SIG-M5 treated with dmso at 0.1 percent for 504 hours (cell line): Measurements from ENCODE around the gene NCK1.

Source experiments
- DNase-seq: peaks from one replicate; lab custom pipeline; 2025; ENCODE audit not compliant: unreplicated experiment; lab: John Stamatoyannopoulos, UW

Gene NCK1

DNA sequence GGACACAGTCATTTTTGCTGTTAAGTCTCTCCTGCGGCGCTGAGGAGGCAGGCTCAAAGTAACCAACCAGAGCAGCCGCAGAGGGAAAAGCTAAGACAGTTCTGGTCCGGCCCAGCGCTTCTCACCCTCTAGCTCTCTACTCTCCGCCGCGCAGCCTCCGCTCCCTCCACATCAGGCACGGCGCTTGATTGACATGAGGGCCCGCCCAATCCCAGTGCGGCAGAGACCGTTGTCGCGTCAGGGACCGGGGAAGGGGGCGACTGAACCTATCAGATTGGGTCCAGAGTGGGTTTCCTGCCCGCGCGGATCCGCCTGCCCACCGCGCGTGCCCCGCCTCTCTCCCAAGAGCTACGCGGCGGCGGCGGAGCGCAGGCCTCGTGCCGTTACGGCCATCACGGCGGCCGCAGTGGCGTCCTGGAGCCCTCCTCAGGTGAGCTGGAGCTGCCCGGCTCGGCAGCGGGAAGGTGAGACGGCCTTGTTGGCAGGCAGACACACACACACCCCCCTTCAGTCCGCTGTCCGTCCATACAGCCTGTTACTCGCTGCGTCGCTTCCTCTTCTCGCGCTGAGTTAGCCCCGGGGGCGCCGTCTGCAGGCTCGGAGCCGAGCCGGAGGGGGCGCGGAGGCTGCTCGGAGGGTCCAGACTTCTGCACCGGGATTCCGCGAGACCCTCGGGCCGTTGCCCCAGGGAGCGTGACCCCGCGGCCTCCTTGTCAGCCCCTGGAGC is at the start of gene NCK1:
Gene NCK1, plus strand, starts transcription at position 319 of the 727 bp plus-strand sequence. CDS start 65,794 bp downstream, outside the sequence.
- peak; percentile 98 for DNase-seq

DNA sequence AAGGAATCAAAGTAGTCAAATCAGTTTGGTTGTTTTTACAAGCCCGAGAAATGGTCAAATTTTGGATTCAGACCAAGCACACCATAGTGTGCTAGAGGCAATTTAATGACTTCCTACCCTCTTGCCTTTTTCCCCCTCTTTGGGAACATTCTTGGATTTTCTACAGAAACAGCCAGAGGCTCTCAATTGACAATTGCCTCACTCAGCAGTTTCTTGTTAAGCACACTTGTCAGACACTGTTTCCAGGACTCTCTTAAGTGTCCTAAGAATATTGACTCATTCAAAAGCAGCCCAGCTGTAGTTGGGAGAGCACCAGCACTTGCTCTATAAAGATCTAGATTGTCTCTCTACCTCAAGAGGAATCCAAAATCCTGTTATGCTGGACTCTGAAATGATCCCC is 44.6 kb upstream of the NCK1 start:
- no peak for DNase-seq

DNA sequence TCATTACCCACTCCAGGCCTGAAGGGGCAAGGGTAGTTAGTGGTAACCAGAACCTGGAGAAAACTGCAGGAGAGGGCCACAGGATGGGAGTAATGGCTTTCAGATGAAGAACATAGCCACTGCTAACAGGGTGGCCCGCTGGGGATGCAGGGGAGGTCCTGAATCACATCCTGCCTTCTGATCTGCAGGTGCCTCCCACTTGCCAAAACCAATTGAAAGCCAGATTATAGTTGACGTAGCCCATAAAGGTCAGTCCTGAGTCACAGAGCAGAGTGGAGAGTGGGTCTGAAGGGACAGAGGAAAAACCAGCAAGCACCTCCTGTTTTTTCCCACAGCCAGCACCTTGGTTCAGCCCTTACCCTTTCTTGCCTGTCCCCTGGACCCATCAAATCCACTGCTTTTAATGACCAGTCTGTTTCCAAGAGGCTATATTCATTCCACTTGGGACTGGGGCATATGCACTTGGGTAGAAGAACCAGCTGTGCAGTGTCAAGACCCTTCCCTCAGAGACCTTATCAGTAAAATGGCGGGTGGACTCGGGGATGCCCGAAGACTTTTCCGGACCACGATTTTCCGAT is 43.7 kb upstream of the NCK1 start:
- no peak for DNase-seq

DNA sequence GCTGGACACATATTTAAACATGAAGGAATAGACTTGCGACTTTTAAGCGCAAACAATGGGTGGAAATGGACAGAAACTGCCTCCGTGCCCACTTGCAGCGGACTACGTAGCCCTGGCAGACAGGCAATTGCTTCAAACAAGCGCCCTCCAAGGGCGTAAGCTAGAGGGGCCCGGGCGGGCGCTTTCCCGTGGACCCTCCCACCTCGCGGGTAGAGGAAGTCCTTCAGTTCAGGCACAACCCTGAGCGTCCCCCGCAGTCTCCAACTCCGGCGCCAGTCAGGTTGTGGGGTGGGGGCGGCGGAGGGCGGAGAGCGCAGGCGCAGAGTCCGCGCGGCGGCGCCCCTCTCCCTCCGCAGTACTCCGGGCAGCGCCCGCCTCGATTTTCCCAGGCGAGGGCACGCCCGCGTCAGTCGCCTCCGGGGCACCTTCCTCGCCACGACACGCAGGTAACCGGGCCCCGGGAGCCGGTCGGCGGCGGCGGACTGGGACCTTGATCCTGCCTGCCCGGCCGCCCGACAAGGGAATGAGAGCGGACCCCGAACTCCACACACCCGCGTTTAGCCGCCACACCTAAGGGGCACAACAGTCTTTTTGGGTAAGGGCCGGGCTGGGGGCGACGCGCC is 43.1 kb upstream of the NCK1 start, which contains the start of gene SLC35G2:
Gene SLC35G2, plus strand, starts transcription at position 358 of the 623 bp plus-strand sequence. CDS start 35,335 bp downstream, outside the sequence.
- peak; percentile 58 for DNase-seq

DNA sequence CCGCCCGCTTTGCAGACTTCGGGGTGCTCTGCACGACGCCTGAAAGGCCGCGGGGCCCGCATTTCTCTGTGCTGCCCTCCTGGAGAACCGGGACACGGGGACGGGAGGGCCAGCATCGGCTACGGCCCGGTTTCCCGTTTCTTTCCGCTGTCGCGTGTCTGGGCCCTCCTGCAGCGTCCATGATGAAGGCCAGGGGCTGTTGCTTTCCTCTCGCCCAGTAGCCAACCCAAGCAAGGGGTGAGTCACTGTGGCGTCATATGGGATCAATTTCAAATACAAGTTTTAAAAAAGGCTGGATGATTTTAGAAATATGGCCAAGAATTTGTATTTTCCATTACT is 42.6 kb upstream of the NCK1 start:
- DNase-seq: no peak

DNA sequence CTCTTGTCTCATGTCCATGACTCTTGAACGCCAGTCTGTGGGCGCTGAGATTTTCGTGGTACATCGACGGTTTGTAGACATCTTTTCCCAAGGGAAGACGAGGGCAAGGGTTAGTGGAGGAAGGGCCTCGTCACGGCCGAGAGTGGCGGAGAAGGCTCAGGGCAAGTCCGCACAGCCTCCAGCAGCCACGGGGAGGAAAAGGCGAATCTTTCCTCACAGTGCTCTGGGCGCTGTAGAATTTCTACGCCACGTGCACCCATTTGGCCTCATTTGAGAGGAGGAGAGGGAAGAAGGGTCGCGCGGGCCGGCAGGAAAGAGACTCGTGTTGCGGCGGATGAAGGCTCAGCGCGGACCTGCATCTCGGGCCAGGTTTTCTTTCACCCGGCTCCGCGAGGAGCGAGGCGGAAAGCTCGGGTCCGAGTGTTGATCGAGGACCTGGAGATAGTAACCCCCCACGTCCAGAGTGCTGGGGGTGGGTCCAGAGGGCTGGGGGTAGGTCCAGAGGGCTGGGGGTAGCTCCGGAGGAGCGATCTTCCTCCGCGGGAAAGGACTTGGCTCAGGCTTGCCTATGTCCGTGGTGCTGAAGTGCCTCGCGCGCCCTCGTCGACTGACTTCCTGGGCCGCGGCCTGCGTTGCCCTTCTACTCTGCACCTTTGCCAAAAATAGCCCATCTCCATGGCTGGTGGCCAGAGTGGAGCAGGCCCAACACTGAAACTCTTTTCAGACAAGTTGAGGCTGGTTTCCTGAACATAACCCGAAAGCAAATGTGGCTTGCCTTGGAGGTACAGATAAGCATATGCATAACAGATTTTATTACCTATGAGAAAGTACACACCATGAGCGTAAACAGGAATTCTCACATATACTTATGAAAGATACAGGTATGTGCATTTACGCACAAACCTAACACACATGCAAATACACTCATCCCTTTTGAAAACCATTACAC is 42.0 kb upstream of the NCK1 start:
- no peak for DNase-seq

DNA sequence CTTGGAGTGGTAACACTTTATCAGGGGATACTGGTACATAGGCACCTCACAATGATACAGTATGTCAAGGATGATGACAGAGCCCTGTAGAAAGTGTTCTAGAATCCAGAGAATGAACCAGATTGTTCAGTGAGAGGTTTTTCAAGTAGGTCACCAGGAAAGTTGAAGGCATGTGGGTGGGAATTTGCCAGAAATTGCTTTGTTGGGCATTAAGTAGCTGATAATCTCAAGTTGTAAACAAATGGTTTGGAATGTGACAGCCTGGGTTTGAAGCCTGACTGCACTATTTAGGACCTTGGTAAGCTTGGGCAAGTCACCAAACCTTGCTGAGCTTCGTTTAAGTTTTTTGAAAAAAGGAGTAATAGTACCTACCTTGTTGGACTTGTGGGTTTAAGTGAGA is 30.5 kb upstream of the NCK1 start:
- no peak for DNase-seq

DNA sequence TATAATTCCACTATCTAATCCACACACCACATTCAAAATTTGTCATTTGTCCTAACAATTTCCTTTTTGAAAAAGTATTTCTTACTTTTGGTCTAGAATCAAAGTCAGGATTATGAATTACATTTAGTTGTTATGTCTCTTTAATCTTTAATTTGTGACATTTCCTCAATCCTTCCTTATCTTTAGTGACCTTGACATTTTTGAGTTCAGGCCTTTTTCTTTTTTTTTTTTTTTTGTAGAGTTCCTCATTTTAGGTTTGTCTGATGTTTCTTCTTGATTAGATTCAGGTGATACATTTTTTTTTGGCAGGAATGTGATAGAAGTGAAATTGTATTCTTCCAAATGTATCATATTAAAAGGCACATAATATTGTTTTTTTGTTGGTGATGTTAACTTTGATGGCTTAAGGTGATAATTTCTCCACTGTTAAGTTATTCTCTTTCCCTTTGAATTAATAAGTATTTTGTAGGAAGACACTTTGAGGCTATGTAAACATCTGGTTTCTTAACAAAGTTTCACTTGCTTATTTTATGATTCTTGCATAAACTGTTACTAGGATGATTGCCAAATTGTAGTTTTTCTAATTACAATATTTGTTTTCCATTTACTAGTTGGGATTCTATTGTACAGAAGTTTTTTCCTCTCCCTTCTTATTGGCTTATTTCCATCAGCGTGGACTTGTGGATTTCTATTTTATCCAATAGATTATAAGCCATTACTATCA is 26.8 kb upstream of the NCK1 start:
- DNase-seq: no peak

DNA sequence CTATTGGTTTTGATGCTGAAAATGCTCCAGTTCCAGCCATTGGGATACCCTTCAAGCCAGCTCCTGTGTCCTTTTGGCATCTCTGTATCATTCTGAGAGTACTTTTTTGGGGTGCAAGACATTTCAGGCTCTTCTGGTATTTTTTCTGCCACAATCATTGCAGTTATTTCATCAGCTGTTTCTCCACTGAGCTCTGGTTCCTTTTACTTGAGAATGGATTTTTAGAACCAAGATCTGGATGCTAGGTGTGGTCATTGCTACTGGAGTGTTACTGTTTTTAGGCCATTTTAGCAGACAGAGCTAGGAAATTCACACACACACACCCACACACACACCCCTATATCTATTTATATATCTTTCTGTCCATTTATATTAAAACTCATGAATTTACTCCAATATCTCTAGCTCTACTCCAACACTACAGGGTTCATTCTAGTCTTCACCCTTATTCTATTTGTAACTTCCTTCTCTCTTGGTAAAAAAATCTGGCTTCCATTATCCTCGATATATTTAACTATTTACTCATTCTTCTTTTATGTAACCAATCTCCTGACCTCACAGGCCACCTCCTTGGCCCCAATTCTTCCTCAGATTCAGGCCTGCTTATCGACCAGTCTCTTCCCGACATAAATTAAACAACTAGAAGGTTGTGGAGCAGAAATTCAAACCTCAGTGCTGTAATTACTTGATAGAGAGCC is 26.0 kb upstream of the NCK1 start:
- no peak for DNase-seq

DNA sequence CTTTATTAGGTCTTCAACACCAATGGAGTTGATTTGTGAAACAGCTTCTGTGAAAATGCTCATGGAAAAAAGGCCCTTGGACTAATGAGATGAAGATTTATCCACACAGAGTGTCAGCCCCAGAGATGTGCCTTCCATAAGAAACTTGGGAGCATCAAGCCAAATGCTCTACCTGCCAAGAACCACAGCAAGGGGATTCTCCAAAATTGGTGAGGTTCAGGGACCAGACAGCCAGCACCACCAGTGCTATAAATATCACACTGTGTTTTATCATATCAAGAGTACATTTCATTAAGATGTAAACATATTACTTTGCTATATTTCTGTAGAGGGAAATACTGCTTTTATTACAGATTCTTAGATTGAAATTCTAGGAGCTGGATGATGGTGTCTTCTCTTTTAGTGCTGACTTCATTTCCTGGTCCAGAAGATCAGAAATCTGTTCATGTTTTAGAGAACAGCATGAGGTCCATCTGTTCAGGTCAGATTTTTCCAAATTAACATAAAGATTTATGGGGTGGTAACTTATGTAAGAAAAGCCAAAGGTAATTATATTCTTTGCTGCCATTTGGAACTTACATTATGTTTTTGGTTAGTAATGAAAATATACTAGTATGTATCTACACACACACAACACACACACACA is 25.4 kb upstream of the NCK1 start:
- DNase-seq: no peak

DNA sequence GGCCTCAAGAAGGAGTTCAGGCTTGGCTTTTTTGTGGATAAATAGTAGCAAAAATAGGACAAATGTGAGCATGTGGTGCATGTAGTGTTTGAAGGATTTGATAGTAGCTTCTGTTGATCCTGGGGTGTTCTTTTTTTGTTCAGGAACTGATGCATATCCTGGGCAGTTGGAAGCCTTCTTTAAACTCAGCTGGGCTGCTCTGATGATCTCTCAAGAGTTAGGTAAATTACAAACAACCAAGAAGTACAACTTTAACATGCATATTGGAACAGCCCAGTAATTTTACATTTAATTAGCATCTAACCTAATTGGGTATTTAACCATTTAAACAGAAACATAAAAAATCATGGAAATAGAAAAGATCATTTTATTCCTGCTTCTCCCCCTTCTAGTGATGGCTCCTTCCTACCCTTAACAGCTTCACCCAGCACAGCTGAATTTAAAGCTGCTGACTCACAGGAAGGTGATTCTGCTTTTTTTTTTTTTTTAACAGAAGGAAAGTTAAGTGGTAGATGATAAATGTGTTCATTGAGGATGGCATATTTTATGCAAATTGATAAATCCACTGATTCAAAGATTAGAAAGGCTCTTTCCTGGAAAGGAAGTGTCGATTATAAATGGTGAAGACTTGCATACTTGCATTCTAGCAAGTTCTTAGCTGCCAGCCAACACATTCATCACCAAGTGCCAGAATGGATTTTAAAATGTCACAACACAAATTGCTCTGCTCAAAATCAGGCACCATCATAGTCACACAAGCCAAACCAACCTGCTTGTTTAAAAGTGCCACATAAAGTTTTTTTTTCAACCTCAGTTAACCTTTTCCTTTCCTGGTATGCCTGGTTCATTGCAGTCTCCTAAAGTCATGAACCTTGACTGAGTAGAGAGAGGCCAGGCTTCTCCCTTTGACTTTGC is 23.1 kb upstream of the NCK1 start:
- no peak for DNase-seq

DNA sequence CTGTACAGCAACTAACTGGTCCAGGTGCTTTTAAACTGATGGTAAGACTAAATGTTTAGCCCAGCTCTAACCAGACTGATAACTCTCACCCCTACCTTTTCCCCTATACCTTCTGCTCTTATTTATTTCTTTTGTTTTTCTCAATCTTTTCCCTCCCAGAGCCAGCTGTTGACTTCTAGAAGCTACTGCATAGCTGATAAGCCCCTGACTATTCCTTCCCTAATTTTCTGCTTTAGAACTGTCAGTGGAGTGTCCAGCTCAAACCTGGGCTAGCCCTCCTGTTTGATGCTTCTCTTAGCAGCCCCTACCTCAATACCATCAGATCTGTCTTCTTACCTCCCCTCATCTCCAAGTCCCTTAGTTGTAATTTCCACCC is 22.5 kb upstream of the NCK1 start:
- DNase-seq: no peak

DNA sequence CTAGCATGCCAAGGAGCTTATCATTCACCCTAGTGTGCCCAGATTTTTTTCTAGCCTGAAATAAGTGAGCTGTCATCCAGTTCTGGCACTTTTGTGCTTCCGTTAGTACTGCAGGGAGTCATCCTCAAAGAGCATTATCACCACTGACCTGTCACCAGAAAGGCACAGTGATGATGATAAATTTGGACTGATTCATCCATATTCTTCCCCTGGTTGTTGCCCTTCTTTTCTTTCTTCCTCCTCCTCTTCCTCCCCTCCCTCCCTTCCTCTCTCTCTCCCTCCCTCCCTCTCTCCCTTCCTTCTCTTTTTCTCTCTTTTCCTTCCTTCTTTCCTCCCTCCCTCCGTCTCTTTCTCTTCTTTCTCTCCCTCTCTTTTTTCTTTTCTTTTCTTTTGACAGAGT is 21.8 kb upstream of the NCK1 start:
- no peak for DNase-seq

DNA sequence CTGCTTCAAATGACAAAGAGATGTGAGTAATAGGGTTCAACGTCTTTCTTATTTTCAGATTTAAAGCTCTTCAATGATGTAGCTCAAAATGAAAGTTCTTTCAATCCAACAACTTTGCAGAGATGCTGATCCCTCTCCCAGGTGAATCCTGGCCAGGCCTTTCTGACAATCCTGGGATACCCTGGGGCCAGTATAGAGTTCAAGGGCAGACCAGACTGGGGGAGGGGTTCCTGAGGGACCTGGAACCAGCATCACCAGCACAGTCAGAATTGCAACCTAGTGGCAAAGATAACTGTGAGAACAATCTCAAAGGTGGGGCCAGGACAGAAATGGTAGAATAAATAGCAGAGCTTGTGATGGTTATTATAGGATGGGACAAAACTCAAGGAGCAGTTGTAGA is 19.7 kb upstream of the NCK1 start:
- DNase-seq: no peak

DNA sequence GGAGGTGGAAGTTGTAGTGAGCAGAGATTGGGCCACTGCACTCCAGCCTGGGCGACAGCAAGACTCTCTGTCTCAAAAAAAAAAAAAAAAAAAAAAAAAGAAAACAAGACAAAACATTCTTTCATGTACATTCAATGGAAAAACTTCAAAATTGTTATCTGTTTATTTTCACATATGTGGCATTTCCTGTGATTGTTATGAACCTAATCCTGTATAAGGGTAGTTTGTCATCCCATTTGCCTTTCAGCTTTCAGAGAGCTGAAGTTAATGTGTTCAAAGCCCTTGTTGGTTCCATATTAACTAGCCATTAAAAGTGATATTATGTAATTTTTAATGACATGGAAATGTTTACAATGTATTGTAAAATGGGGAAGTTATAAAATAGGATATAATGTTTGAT is 17.3 kb upstream of the NCK1 start:
- DNase-seq: no peak

DNA sequence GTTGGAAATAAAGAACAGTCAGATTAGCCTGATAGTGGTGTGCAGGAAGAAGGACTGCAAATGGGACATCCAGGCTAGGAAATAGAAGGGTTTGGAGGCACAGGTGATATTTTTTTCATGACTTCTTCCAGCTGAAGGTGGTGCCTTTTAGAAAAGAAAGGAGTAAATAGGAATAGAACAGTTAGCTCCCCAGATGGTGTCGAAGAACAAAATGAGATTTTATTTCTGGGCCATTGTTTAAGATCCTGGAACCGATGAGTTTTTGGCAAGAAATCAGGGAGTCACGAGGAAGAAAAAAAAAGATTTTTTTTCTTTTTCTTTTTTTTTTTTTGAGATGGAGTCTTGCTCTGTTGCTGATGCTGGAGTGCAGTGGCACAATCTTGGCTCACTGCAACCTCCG is 9.8 kb upstream of the NCK1 start:
- DNase-seq: no peak

DNA sequence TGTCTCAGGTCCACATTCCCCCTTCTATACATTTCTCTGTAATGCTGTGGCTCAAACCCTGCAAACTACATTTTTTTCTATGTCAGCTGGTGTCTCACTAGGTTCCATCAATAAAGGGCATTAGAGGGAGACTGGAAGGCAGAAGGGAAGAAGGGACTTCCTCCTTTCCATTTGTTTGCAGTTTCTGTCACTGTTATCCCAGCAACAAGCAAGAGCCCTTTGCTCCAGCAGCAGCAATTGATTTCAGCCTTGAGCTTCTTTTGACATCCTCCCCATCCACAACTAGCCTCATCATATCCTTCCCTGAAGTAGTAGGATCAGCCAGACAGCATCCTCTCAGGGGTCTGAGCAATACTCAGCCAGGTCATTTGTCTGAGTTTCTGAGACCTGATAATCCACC is 5.3 kb upstream of the NCK1 start:
- peak; percentile 64 for DNase-seq

DNA sequence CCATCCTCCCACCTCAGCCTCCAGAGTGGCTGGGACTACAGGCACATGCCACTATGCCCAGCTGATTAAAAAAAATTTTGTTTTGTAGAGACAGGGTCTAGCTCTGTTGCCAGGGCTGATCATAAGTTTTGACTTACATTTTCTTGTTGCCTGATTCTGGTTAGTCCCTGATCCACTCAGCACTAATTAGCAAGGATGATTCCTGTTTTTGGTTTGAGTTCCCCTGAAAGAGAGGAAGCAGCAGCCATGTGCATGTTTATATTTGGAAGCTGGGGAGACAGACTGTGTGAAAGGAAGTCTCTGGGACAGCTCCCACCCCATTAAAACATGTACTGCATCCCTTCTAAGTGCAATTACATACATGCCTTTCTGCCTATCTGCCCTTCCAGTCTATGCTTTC is 3.6 kb upstream of the NCK1 start:
- peak; percentile 66 for DNase-seq

DNA sequence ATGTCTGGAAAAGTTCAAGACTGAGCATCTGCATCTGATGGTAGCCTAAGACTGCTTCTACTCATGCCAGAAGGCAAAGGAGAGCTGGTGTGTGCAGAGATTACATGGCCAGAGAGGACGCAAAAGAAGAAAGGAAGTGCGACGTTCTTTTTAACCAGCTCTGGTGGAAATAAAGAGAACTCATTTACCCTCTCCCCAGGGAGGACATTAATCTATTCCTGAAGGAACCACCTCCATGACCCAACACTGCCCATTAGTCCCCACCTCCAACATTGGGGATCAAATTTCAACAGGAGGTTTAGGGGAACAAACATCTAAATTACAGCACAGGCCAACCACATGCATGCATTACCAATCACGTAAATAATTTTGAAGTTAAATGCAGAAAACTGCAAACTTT is 1.5 kb upstream of the NCK1 start:
- no peak for DNase-seq
